AG10803 (cell line): ENCODE data around the gene INPP5A.
"Not testable (repeated sequence)": the region's sequence is repeated elsewhere in the genome, so short reads cannot be mapped to it uniquely, and the experiment has no call there.

Experiments
- DNase-seq: peaks from one replicate; pipeline ENCODE4 v3.0.0; 2010; ENCODE audit warnings: low read depth
- H3K4me3 ChIP-seq: 2 replicates; pipeline ENCODE4 v1.5.1; 2011; ENCODE audit warnings: mild to moderate bottlenecking, low read length, control low read depth
- CTCF ChIP-seq: conservative IDR thresholded peaks from 2 replicates; pipeline ENCODE4 v1.5.1; 2011; ENCODE audit warnings: mild to moderate bottlenecking, low read length, control low read depth, inconsistent platforms

Gene INPP5A

GRCh38 chr10:132738454-132739224 is 201.1 kb downstream of the INPP5A start:
- no peak for DNase-seq
- no peak for TF ChIP-seq CTCF
- no peak overlapping the region for H3K4me3 ChIP-seq

- no peak overlapping the region for H3K4me3 ChIP-seq
- TF ChIP-seq CTCF, result no peak
- DNase-seq, result no peak
Measured at GRCh38 chr10:132739225-132739613, 201.6 kb downstream of the INPP5A start.

GRCh38 chr10:132740588-132740987 is 203.0 kb downstream of the INPP5A start:
- no peak for TF ChIP-seq CTCF
- DNase-seq, result no peak
- H3K4me3 ChIP-seq, result no peak overlapping the region

- no peak for DNase-seq
- H3K4me3 ChIP-seq, result no peak overlapping the region
- no peak for TF ChIP-seq CTCF
Measured at GRCh38 chr10:132742167-132742836, 204.7 kb downstream of the INPP5A start.

GRCh38 chr10:132742837-132743194 is 205.2 kb downstream of the INPP5A start:
- no peak for DNase-seq
- no peak for TF ChIP-seq CTCF

GRCh38 chr10:132743196-132743924 is 205.8 kb downstream of the INPP5A start:
- H3K4me3 ChIP-seq, result not testable (repeated sequence)
- peak; percentile 74 for DNase-seq

More at GRCh38 chr10:132742837-132743194, 205.2 kb downstream of the INPP5A start:
- no peak overlapping the region for H3K4me3 ChIP-seq

GRCh38 chr10:132743925-132744490 is 206.4 kb downstream of the INPP5A start:
- no peak for TF ChIP-seq CTCF
- DNase-seq, result no peak
- no peak overlapping the region for H3K4me3 ChIP-seq
